ENCODE results near the gene KIR3DL3. TPM values are rescaled to one million over a fixed set of nuclear protein-coding genes. Genes with fewer than 3 reads are reported as not detected.

The KIR3DL3 gene
- total and polyA plus RNA-seq, 2 donors (not counting 1 experiment from before 2014, with no cell fraction given) = not detected

- H3K9ac ChIP-seq (ENCODE audit: low read length) = no peak overlapping the region
- Mint-ChIP-seq H3K4me3 (no peak overlapping the region), H3K9me3 (ENCODE audit: insufficient read depth) (no peaks in the 10 kb centered on the region), H3K27ac (no peak overlapping the region), H3K4me1 (peaks cover 3% of the 10 kb centered on the region), H3K27me3 (peaks cover 43% of the 10 kb centered on the region)
- H3K79me2 ChIP-seq (ENCODE audit: control insufficient read depth, insufficient read depth, low read length) = no peaks in the 10 kb centered on the region
- ChIA-PET POLR2A (no interaction called here), CTCF (no interaction called here)
- intact Hi-C loops (cut with micrococcal nuclease) = no loop called here
- ATAC-seq (ENCODE audit: low read depth) (no peak), DNase-seq (no peak)
- H4K20me1 ChIP-seq (ENCODE audit: control insufficient read depth, insufficient read depth, low read length, poor library complexity, severe bottlenecking) = no peaks in the 10 kb centered on the region
- peaks cover 0 to 23% (median 5%) of the 10 kb centered on the region in 4 experiments for H3K27me3 ChIP-seq (replicated peaks in 1 of 4; ENCODE audit: control extremely low read depth in 1 of 4, control insufficient read depth in 3 of 4, insufficient read depth in 4 of 4, low read length in 3 of 4)
- H3K4me3 ChIP-seq (ENCODE audit: control extremely low read depth in 1 of 5, extremely low read depth in 1 of 5, insufficient read depth in 1 of 5, low read depth in 2 of 5, low read length in 4 of 5) = no peak overlapping the region
- no peak overlapping the region for H2AFZ ChIP-seq (ENCODE audit: insufficient read depth, low read depth, low read length, poor library complexity, severe bottlenecking)
- H3K27ac ChIP-seq (ENCODE audit: low read length in 2 of 2) = no peak overlapping the region
- H3K9me3 ChIP-seq (ENCODE audit: control extremely low read depth in 1 of 3, control insufficient read depth in 2 of 3, insufficient read depth in 1 of 3, low read length in 2 of 3) = peaks cover 0 to 3% (median 0%) of the 10 kb centered on the region in 3 donors
- TF ChIP-seq EZH2 (IDR thresholded peaks at IDR 0.05; ENCODE audit: borderline replicate concordance, insufficient read depth, low read depth, low read length, poor library complexity, severe bottlenecking) (no peak), CTCF (IDR thresholded peaks at IDR 0.05) (no peak)
- H3K36me3 ChIP-seq (replicated peaks in 1 of 2; ENCODE audit: control extremely low read depth in 1 of 2, control insufficient read depth in 1 of 2, extremely low read depth in 1 of 2, insufficient read depth in 2 of 2, low read length in 1 of 2) = no peaks in the 10 kb centered on the region
- WGBS (ENCODE audit: insufficient coverage) = 70% methylated on average over 5 of the region's 5 CpGs
- H3K4me2 ChIP-seq (replicated peaks; ENCODE audit: low read depth, low read length, poor library complexity, severe bottlenecking) = no peak overlapping the region
- H3K4me1 ChIP-seq (ENCODE audit: control insufficient read depth in 2 of 2, insufficient read depth in 2 of 2, low read length in 2 of 2) = peaks cover 0 to 3% of the 10 kb centered on the region in 2 donors
Observed at GRCh38 chr19:54694648-54695047, 29.6 kb upstream of the KIR3DL3 start.

- intact Hi-C loops (cut with micrococcal nuclease) = no loop called here
- Mint-ChIP-seq H3K27me3 (peaks cover 49% of the 10 kb centered on the region), H3K9me3 (ENCODE audit: insufficient read depth) (no peaks in the 10 kb centered on the region), H3K27ac (no peak overlapping the region), H3K4me3 (no peak overlapping the region), H3K4me1 (peaks cover 3% of the 10 kb centered on the region)
- no peak overlapping the region for H3K9ac ChIP-seq (ENCODE audit: low read length)
- POLR2A ChIA-PET = no interaction called here
- H3K9me3 ChIP-seq (ENCODE audit: control extremely low read depth in 1 of 3, control insufficient read depth in 2 of 3, insufficient read depth in 1 of 3, low read length in 2 of 3) = peaks cover 0 to 3% (median 0%) of the 10 kb centered on the region in 3 donors
- no peak overlapping the region for H3K4me2 ChIP-seq (replicated peaks; ENCODE audit: low read depth, low read length, poor library complexity, severe bottlenecking)
- TF ChIP-seq EZH2 (IDR thresholded peaks at IDR 0.05; ENCODE audit: borderline replicate concordance, insufficient read depth, low read depth, low read length, poor library complexity, severe bottlenecking) (no peak), CTCF (IDR thresholded peaks at IDR 0.05) (no peak)
- H3K79me2 ChIP-seq (ENCODE audit: control insufficient read depth, insufficient read depth, low read length) = no peaks in the 10 kb centered on the region
- peaks cover 0 to 3% of the 10 kb centered on the region in 2 donors for H3K4me1 ChIP-seq (ENCODE audit: control insufficient read depth in 2 of 2, insufficient read depth in 2 of 2, low read length in 2 of 2)
- H3K36me3 ChIP-seq (replicated peaks in 1 of 2; ENCODE audit: control extremely low read depth in 1 of 2, control insufficient read depth in 1 of 2, extremely low read depth in 1 of 2, insufficient read depth in 2 of 2, low read length in 1 of 2) = no peaks in the 10 kb centered on the region
- H3K4me3 ChIP-seq (ENCODE audit: control extremely low read depth in 1 of 5, extremely low read depth in 1 of 5, insufficient read depth in 1 of 5, low read depth in 2 of 5, low read length in 4 of 5) = no peak overlapping the region
- no peaks in the 10 kb centered on the region for H4K20me1 ChIP-seq (ENCODE audit: control insufficient read depth, insufficient read depth, low read length, poor library complexity, severe bottlenecking)
- DNase-seq = peak; percentile 2
- no peak for ATAC-seq (ENCODE audit: low read depth)
- H3K27ac ChIP-seq (ENCODE audit: low read length in 2 of 2) = no peak overlapping the region
- H3K27me3 ChIP-seq (replicated peaks in 1 of 4; ENCODE audit: control extremely low read depth in 1 of 4, control insufficient read depth in 3 of 4, insufficient read depth in 4 of 4, low read length in 3 of 4) = peaks cover 0 to 18% (median 4%) of the 10 kb centered on the region in 4 experiments
- no peak overlapping the region for H2AFZ ChIP-seq (ENCODE audit: insufficient read depth, low read depth, low read length, poor library complexity, severe bottlenecking)
- 67% methylated on average over 7 of the region's 8 CpGs for WGBS (ENCODE audit: insufficient coverage)
- CTCF ChIA-PET = no interaction called here
Observed at GRCh38 chr19:54696117-54696548, 28.1 kb upstream of the KIR3DL3 start.

All from B cell (primary cell).